IMR-90 (cell line): ENCODE data around the gene ERCC1. TPM values are rescaled to one million over a fixed set of nuclear protein-coding genes. Genes with fewer than 3 reads are reported as not detected.

Experiments
- ATAC-seq: fragments of 200-7000 bp; cut with Tn5 transposase; 2 replicates; pipeline ENCODE4 v1.9.1; 2020; ENCODE audit warnings: low read depth, mild to moderate bottlenecking, moderate library complexity
- BruUV-seq: library from RNA; stranded (reverse); fragments of 400-500 nt; replicated peaks from 2 replicates; lab custom pipeline; 2021; lab: Mats Ljungman, UMichigan
- CTCF ChIA-PET: fragments of 300-600 bp; formaldehyde crosslinking; extraction: SDS; loops from one replicate; lab custom pipeline; 2021; ENCODE audit warnings: antibody characterized with exemption; lab: Yijun Ruan, JAX
- POLR2A ChIA-PET: fragments of 300-600 bp; sonication (Branson Sonifier 250); formaldehyde crosslinking; loops from one replicate; lab custom pipeline; 2022; ENCODE audit warnings: antibody characterized with exemption; ENCODE audit not compliant: unreplicated experiment; lab: Charles Lee
- DNase-seq: peaks from one replicate; pipeline ENCODE4 v3.0.0; 2013
- H2AFZ ChIP-seq: replicated peaks from 2 replicates; pipeline ENCODE3; 2013; ENCODE audit warnings: low read length, mild to moderate bottlenecking; ENCODE audit not compliant: poor library complexity
- H2AK5ac ChIP-seq: 2 replicates; pipeline ENCODE4 v1.6.1; 2013; ENCODE audit warnings: low read depth, low read length, inconsistent platforms
- H2AK9ac ChIP-seq: replicated peaks from 2 replicates; pipeline ENCODE3; 2013; ENCODE audit warnings: mild to moderate bottlenecking, low read depth, low read length, moderate library complexity; ENCODE audit not compliant: poor library complexity
- H2BK120ac ChIP-seq: 2 replicates; pipeline ENCODE4 v1.6.1; 2013; ENCODE audit warnings: low read depth, low read length, inconsistent platforms
- H2BK15ac ChIP-seq: 3 replicates; pipeline ENCODE4 v1.6.1; 2013; ENCODE audit warnings: low read depth, low read length, inconsistent platforms
- H2BK20ac ChIP-seq: 2 replicates; pipeline ENCODE4 v1.6.1; 2013; ENCODE audit warnings: low read depth, mild to moderate bottlenecking, inconsistent platforms, low read length, moderate library complexity
- H2BK5ac ChIP-seq: 2 replicates; pipeline ENCODE4 v1.6.1; 2013; ENCODE audit warnings: mild to moderate bottlenecking, low read depth, low read length, inconsistent platforms; ENCODE audit not compliant: poor library complexity, severe bottlenecking
- H3K14ac ChIP-seq: replicated peaks from 2 replicates; pipeline ENCODE4 v1.6.1; 2013; ENCODE audit warnings: low read depth, low read length, inconsistent platforms
- H3K18ac ChIP-seq: 2 replicates; pipeline ENCODE4 v1.6.1; 2013; ENCODE audit warnings: low read depth, low read length, control low read depth
- H3K23ac ChIP-seq: 2 replicates; pipeline ENCODE4 v1.6.1; 2013; ENCODE audit warnings: low read depth, low read length, inconsistent platforms
- H3K27ac ChIP-seq: 2 replicates; pipeline ENCODE4 v1.5.1; 2013; ENCODE audit warnings: mild to moderate bottlenecking, control low read depth, low read length; ENCODE audit not compliant: insufficient read depth
- H3K27me3 ChIP-seq: 2 replicates; pipeline ENCODE4 v1.6.1; 2013; ENCODE audit warnings: low read length; ENCODE audit not compliant: control insufficient read depth, insufficient read depth
- H3K36me3 ChIP-seq: 2 replicates; pipeline ENCODE4 v1.6.1; 2013; ENCODE audit warnings: low read length, mixed read lengths; ENCODE audit not compliant: control insufficient read depth, insufficient read depth
- H3K4ac ChIP-seq: 2 replicates; pipeline ENCODE4 v1.6.1; 2013; ENCODE audit warnings: low read depth, low read length, inconsistent platforms
- H3K4me1 ChIP-seq: 2 replicates; pipeline ENCODE4 v1.6.1; 2013; ENCODE audit warnings: low read length, mixed read lengths; ENCODE audit not compliant: control insufficient read depth, insufficient read depth
- H3K4me2 ChIP-seq: 2 replicates; pipeline ENCODE4 v1.6.1; 2013; ENCODE audit warnings: low read depth, mild to moderate bottlenecking, control low read depth, low read length, moderate library complexity
- H3K4me3 ChIP-seq: 2 replicates; pipeline ENCODE4 v1.5.1; 2013; ENCODE audit warnings: low read depth, mild to moderate bottlenecking, control low read depth, low read length, moderate library complexity; ENCODE audit not compliant: insufficient read depth
- H3K56ac ChIP-seq: 2 replicates; pipeline ENCODE4 v1.6.1; 2013; ENCODE audit warnings: low read length, inconsistent platforms; ENCODE audit not compliant: insufficient read depth; ENCODE audit errors: extremely low read depth
- H3K79me1 ChIP-seq, 2 experiments: 2 replicates each; pipeline ENCODE4 v1.6.1; 2013; ENCODE audit warnings: low read length in 2 of 2, inconsistent platforms in 1 of 2, low read depth in 1 of 2
- H3K9ac ChIP-seq: 2 replicates; pipeline ENCODE4 v1.6.1; 2013; ENCODE audit warnings: low read depth, low read length, control low read depth
- H3K9me1 ChIP-seq: 2 replicates; pipeline ENCODE4 v1.6.1; 2013; ENCODE audit warnings: low read length, inconsistent platforms; ENCODE audit not compliant: insufficient read depth
- H3K9me3 ChIP-seq: 2 replicates; pipeline ENCODE4 v1.6.1; 2013; ENCODE audit warnings: low read length; ENCODE audit not compliant: control insufficient read depth, insufficient read depth
- H4K20me1 ChIP-seq: 2 replicates; pipeline ENCODE4 v1.6.1; 2013; ENCODE audit warnings: low read length, inconsistent platforms; ENCODE audit not compliant: insufficient read depth
- H4K5ac ChIP-seq: 2 replicates; pipeline ENCODE4 v1.6.1; 2013; ENCODE audit warnings: mild to moderate bottlenecking, low read depth, low read length, control low read depth
- H4K8ac ChIP-seq, 2 experiments: 2 replicates each; pipeline ENCODE4 v1.6.1; 2013; ENCODE audit warnings: low read depth in 2 of 2, low read length in 2 of 2, control low read depth in 1 of 2, inconsistent platforms in 1 of 2
- H4K91ac ChIP-seq: 2 replicates; pipeline ENCODE4 v1.6.1; 2013; ENCODE audit warnings: low read depth, low read length, inconsistent platforms; ENCODE audit not compliant: insufficient read depth
- CHD1 ChIP-seq: IDR thresholded peaks from 2 replicates; pipeline ENCODE4 v1.6.1; 2012; ENCODE audit warnings: low read depth, low read length, improper control_type of control experiment
- MXI1 ChIP-seq: IDR thresholded peaks from 2 replicates; pipeline ENCODE4 v1.6.1; 2012; ENCODE audit warnings: low read depth, mild to moderate bottlenecking, low read length, moderate library complexity, borderline replicate concordance
- NFE2L2 ChIP-seq: fragments of 150-350 bp; IDR thresholded peaks from 2 replicates; pipeline ENCODE4 v1.6.1; 2016; ENCODE audit warnings: low read depth, mild to moderate bottlenecking, low read length
- RCOR1 ChIP-seq: IDR thresholded peaks from 2 replicates; pipeline ENCODE4 v1.6.1; 2012; ENCODE audit warnings: mild to moderate bottlenecking, low read length, improper control_type of control experiment; ENCODE audit not compliant: insufficient replicate concordance
- WGBS, 2 experiments: methylation state at CpG; one replicate each; pipeline versions ENCODE4 v1.1.5 to v1.1.7; 2013; ENCODE audit warnings: missing lambda C conversion rate in 2 of 2; ENCODE audit not compliant: insufficient read length in 1 of 2; ENCODE audit errors: extremely low coverage in 2 of 2; 5-methylcytosine and 5-hydroxymethylcytosine counted together
- dilution Hi-C: fragments of 300-500 bp; cut with HindIII; formaldehyde crosslinking; loops from one replicate; pipeline ENCODE4 v1.14.3; 2018; ENCODE audit warnings: low sequenced_read_pairs; ENCODE audit not compliant: unreplicated experiment
- in situ Hi-C: fragments of 300-500 bp; cut with MboI; formaldehyde crosslinking; loops from 3 replicates; pipeline ENCODE4 v1.14.3; 2019; ENCODE audit warnings: low sequenced_read_pairs, inconsistent platforms, mixed read lengths
- intact Hi-C: fragments of 100-400 bp; cut with micrococcal nuclease; formaldehyde crosslinking; loops from 2 replicates; pipeline ENCODE4 v1.10.0; 2022
- polyA plus RNA-seq, 3 experiments: library from polyadenylated mRNA; depleted of rRNA; stranded (reverse); fragments of >200 nt; gene quantifications; 2 replicates each; pipeline ENCODE4 v1.2.3, GENCODE V29; 2012; ENCODE audit warnings: low replicate concordance in 1 of 3
- total RNA-seq: library from RNA; depleted of rRNA; stranded (reverse); fragments of >200 nt; gene quantifications from 2 replicates; pipeline ENCODE4 v1.2.3, GENCODE V29; 2012

ERCC1 gene
- total and polyA plus RNA-seq, 2 of the 4 experiments (the other 2 are of a cell fraction), result 84.2 to 132 TPM

- H3K4me1 ChIP-seq, result peaks cover 3% of the 10 kb centered on the region
- peak overlapping the region; percentile 47; the same call in 1 of the 2 replicates for H2AK5ac ChIP-seq
- no peak overlapping the region for H4K8ac ChIP-seq
- no peak overlapping the region for H4K91ac ChIP-seq
- H3K56ac ChIP-seq, result no peak overlapping the region
- BruUV-seq, result no TSS peak
- intact Hi-C loops, result no loop called here
- H3K27ac ChIP-seq, result no peak overlapping the region
- no peak overlapping the region for H3K4ac ChIP-seq
- peak overlapping the region; percentile 67 for H2AK9ac ChIP-seq
- dilution Hi-C loops, result no loop called here
- no peak overlapping the region for H2BK120ac ChIP-seq
- H3K4me2 ChIP-seq, result no peak overlapping the region
- peaks cover 10 to 49% of the 10 kb centered on the region in 2 experiments; a peak in 3 of 4 replicates for H3K79me1 ChIP-seq
- no peak for TF ChIP-seq MXI1
- TF ChIP-seq CHD1, result no peak
- no peak for TF ChIP-seq NFE2L2
- TF ChIP-seq RCOR1, result no peak
- ATAC-seq (no peak), DNase-seq (no peak)
- ChIA-PET CTCF (interaction anchor here (0.6 kb wide), 1 partner anchor 300 kb away, joined by 5 read pairs; no protein-coding TSS in a partner anchor), POLR2A (no interaction called here)
- no peaks in the 10 kb centered on the region for H3K27me3 ChIP-seq
- in situ Hi-C loops, result no loop called here
- H2BK20ac ChIP-seq, result no peak overlapping the region
- H4K20me1 ChIP-seq, result no peaks in the 10 kb centered on the region; the same call in 1 of the 2 replicates
- H2BK5ac ChIP-seq, result no peak overlapping the region
- H3K23ac ChIP-seq, result no peak overlapping the region
- no peak overlapping the region for H3K9ac ChIP-seq
- H3K36me3 ChIP-seq, result no peaks in the 10 kb centered on the region; the same call in 1 of the 2 replicates
- H3K18ac ChIP-seq, result no peak overlapping the region
- peak overlapping the region; percentile 49 for H2AFZ ChIP-seq
- H4K5ac ChIP-seq, result no peak overlapping the region
- H2BK15ac ChIP-seq, result no peak overlapping the region
- WGBS, 2 experiments, result no CpG with 5 or more reads among the region's 6 CpGs
- peaks cover 6% of the 10 kb centered on the region; the same call in 1 of the 2 replicates for H3K9me1 ChIP-seq
- H3K9me3 ChIP-seq, result no peaks in the 10 kb centered on the region
- no peak overlapping the region for H3K14ac ChIP-seq
- no peak overlapping the region for H3K4me3 ChIP-seq
Observed at GRCh38 chr19:45400192-45400591, 23.5 kb downstream of the ERCC1 start.
